Hematopoietic multipotent progenitor cell treated with erythropoietin and hydrocortisone succinate and interleukin-3 and kit ligand, for 17 days (in vitro differentiated cells): ENCODE results near the gene ARAP1.

ENCODE experiments used
- DNase-seq: peaks from one replicate; pipeline ENCODE4 v3.0.0-alpha.2; 2015; ENCODE audit warnings: low spot score

The ARAP1 gene

DNA sequence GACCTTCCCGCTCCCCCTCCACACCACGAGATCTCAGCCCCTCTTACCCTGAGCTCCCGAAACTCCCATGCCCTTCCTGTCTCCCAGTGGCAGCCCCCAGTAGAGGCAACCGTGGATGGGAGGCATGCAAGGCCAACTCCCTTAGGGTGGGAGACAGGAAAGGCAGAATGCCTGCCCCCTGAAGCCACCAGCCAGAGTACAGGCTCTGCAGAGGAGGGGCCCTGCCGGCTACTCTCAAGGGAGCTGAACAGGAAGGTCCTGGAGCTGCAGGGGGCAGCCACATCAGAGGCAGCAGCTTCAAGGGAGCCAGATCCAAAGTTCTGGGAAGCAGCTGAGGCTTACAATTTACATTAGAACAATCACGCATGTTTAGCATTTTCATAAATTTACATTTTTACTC, 116.3 kb downstream of the ARAP1 start:
- no peak for DNase-seq

DNA sequence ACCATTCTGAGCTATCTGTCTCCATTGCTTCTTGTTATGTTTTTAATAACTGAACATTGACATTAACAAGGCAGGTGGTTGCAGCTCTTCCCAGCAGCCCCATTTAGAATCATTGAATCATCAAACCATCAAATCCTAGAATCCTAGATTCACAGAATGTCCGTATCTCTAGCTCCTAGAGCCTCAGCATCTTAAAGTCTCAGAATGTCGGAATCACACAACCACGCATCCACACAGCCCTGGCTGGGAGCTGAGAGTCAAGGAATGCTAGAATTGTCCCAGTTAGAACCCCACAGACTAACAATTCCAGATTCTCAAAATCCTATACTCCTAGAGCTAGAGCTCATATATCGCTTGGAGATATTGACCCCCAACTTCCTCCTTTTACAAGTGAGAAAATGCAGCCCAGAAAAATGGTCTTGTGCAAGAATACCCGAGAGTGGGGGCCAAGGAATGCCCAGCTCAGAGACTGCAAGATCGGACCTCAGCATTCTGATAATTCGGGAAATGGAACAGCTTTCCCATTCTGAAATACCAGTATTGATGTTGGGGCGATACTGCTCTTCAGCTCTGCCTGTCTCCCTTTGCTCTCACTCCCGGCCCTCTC, 116.8 kb downstream of the ARAP1 start:
- DNase-seq: no peak
